Activated naive CD8-positive, alpha-beta T cell (primary cell): ENCODE measurements around the gene ASB10.

ENCODE experiments used
- H3K27ac Mint-ChIP-seq: one replicate; pipeline ENCODE4 v1.8.0; 2021; ENCODE audit warnings: mixed read lengths
- H3K27me3 Mint-ChIP-seq: one replicate; pipeline ENCODE4 v1.8.0; 2021; ENCODE audit warnings: mixed read lengths
- H3K36me3 Mint-ChIP-seq: one replicate; pipeline ENCODE4 v1.8.0; 2021; ENCODE audit warnings: mixed read lengths
- H3K4me1 Mint-ChIP-seq: one replicate; pipeline ENCODE4 v1.8.0; 2021; ENCODE audit warnings: low read depth, mixed read lengths
- H3K4me3 Mint-ChIP-seq: one replicate; pipeline ENCODE4 v1.8.0; 2021; ENCODE audit warnings: mild to moderate bottlenecking, mixed read lengths
- H3K9me3 Mint-ChIP-seq: one replicate; pipeline ENCODE4 v1.8.0; 2021; ENCODE audit warnings: low read depth, mixed read lengths

Gene ASB10, protein sequence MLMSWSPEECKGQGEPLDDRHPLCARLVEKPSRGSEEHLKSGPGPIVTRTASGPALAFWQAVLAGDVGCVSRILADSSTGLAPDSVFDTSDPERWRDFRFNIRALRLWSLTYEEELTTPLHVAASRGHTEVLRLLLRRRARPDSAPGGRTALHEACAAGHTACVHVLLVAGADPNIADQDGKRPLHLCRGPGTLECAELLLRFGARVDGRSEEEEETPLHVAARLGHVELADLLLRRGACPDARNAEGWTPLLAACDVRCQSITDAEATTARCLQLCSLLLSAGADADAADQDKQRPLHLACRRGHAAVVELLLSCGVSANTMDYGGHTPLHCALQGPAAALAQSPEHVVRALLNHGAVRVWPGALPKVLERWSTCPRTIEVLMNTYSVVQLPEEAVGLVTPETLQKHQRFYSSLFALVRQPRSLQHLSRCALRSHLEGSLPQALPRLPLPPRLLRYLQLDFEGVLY

DNA sequence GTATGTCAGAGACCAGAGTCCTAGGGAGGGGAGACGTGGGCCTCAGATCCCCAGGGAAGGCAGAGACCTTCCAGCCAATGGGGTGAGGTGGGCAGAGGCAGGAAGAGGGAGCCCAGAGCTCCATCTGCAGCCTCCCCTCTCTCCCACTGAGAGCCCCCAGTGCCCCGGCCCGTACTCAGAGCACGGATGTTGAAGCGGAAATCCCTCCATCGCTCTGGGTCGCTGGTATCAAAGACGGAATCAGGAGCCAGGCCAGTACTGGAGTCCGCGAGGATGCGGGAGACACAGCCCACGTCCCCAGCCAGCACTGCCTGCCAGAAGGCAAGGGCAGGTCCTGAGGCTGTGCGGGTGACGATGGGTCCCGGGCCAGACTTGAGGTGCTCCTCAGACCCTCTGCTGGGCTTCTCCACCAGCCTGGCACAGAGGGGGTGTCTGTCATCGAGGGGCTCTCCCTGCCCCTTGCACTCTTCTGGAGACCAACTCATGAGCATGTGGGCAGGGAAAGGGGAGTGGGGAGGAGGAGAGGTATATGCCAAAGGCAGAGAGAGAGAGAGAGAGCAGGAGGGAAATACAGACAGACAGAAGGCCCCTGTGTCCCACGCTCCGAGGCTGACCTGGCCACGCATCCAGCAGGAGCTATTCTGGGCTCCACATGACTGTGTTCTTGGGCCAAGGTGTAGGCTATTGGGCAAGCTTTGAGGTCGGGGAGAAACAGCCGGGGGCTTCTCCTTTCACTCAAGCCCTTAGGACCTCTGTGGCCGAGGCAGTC, at the start of gene ASB10:
Gene ASB10, minus strand, starts transcription at position 611 of the 769 bp plus-strand sequence. Its CDS starts 120 bp downstream, at position 491.
- Mint-ChIP-seq H3K4me1 (no peaks in the 10 kb centered on the region), H3K4me3 (no peak within 1 kb of the TSS), H3K9me3 (no peaks in the 10 kb centered on the region), H3K27me3 (no peaks in the 10 kb centered on the region), H3K36me3 (no peaks in the 10 kb centered on the region), H3K27ac (no peak within 1 kb of the TSS)

DNA sequence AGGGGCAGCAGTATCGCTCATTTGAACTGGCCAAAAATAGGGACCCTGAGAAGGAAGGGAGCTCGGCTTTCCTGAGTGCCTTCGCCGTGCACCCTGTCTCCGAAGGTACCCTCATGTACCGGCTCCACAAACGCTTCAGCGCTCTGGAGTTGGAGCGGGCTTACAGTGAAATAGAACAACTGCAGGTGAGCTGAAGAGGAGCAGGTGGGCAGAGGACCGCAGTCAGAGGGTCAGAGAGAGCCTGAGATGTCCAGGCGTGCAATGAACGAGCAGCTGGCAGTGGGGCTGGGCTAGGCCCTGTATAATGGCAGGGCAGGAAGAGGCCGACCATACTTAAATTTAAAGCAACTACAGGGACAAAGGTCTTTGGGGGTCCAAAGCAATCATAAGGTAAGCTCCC, 49.4 kb upstream of the ASB10 start:
- no peak overlapping the region for H3K4me3 Mint-ChIP-seq
- peaks cover 20% of the 10 kb centered on the region for H3K4me1 Mint-ChIP-seq
- H3K27ac Mint-ChIP-seq = no peak overlapping the region
- H3K9me3 Mint-ChIP-seq = no peaks in the 10 kb centered on the region
- H3K36me3 Mint-ChIP-seq = peaks cover 3% of the 10 kb centered on the region
- H3K27me3 Mint-ChIP-seq = no peaks in the 10 kb centered on the region

DNA sequence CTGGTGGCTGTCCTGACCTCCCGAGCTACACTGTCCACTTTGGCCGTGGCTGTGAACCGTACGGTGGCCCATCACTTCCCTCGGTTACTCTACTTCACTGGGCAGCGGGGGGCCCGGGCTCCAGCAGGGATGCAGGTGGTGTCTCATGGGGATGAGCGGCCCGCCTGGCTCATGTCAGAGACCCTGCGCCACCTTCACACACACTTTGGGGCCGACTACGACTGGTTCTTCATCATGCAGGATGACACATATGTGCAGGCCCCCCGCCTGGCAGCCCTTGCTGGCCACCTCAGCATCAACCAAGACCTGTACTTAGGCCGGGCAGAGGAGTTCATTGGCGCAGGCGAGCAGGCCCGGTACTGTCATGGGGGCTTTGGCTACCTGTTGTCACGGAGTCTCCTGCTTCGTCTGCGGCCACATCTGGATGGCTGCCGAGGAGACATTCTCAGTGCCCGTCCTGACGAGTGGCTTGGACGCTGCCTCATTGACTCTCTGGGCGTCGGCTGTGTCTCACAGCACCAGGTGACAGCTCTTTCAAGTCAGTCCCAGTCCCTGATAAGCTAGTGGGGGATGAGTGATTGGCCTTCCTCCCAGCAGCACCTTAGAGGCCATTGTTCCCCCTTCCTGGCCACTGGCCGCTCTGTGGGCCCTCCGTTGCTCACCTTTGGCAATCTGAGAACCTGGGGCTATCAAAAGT, 48.2 kb upstream of the ASB10 start:
- Mint-ChIP-seq H3K36me3 (peaks cover 3% of the 10 kb centered on the region), H3K27me3 (no peaks in the 10 kb centered on the region), H3K4me1 (peaks cover 23% of the 10 kb centered on the region), H3K27ac (no peak overlapping the region), H3K4me3 (peak overlapping the region; percentile 100), H3K9me3 (no peaks in the 10 kb centered on the region)

DNA sequence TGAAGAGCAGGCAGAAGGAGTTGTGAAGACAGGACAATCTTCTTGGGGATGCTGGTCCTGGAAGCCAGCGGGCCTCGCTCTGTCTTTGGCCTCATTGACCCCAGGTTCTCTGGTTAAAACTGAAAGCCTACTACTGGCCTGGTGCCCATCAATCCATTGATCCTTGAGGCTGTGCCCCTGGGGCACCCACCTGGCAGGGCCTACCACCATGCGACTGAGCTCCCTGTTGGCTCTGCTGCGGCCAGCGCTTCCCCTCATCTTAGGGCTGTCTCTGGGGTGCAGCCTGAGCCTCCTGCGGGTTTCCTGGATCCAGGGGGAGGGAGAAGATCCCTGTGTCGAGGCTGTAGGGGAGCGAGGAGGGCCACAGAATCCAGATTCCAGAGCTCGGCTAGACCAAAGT, 46.8 kb upstream of the ASB10 start:
- H3K36me3 Mint-ChIP-seq = peaks cover 3% of the 10 kb centered on the region

DNA sequence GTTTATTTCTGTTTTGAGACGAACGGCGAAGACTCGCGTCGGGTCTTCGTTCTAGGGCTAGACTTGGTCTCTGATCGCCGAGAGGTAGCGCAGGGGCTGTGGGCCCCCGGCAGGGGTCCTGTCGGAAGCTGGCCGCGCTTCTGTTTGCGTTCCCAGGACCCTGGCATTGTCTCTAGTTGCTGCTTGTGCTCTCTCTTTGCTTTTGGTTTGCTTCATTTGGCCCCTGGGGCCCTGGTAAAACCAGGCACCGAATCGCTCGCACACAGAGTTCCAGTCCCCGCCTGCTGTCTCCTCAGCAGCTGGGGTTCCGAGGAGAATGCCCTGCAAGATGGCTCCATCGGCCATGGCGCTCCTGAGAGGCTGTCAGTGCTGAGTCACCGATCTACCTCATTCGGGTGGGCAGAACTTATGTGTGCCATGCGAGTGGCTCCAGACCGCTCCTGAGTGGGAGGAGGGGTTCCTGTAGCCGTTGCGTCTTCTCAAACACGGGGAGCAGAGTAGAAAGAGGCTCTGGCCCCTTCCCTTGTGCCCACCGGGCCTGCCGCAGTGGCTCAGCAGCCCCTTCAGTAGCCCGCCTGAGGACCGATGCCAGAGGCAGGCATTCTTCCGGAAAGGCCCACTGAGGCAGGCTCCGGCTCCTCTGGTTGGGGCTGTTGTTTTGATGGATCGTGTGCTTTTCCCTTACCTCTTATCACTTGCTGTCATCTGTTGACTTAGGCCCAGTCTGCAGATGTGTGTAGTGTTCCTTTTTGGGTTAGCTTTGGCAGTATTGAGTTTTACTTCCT, 46.1 kb upstream of the ASB10 start:
- Mint-ChIP-seq H3K27ac (peak overlapping the region; percentile 98), H3K4me3 (peak overlapping the region; percentile 100), H3K36me3 (peaks cover 3% of the 10 kb centered on the region), H3K9me3 (no peaks in the 10 kb centered on the region), H3K27me3 (no peaks in the 10 kb centered on the region), H3K4me1 (peaks cover 25% of the 10 kb centered on the region)

More for the DNA sequence above, 46.8 kb upstream of the ASB10 start:
- Mint-ChIP-seq H3K4me1 (peaks cover 23% of the 10 kb centered on the region), H3K27ac (peak overlapping the region; percentile 98), H3K27me3 (no peaks in the 10 kb centered on the region), H3K4me3 (peak overlapping the region; percentile 100), H3K9me3 (no peaks in the 10 kb centered on the region)

DNA sequence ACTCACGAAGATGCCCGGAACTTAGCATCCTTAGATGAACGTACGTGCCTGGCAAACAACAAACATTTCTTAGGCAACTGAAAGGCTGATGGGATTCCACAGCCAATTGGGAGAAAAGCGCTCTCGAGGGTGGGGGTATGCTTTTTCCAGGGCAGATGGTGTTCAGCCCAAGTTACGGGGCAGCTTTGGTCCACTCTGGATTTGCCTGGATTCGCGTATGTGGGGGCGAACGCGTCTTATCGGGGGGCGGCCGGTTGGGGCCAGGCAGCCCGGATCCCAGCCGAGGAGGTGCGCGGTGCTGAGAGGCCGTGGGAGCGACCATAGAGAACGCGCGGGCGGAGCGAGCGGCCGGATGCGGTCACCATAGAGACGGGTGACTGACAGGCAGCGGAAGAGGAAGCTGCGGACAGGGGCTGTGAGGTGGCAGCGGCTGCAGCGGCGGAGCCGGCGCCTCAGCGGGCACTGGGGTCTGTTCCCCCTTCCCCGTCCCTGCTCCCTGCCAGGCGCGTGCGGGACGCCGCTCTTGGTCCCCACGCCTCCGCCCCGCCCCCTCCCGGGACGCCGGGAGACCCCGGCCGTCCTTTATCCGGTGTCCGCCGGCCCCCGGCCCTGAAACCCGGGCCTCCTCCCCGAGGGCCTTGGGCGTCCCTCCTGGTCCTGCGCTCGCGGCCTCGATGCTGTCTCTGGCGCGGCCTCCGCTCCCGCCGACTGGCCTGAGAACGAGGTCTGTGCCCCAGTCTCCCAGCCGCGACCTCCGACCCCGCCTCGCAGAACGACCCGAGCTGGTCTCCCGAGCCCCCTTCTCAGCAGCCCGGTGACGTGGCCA, 45.3 kb upstream of the ASB10 start, which contains the start of gene CHPF2:
Gene CHPF2, plus strand, starts transcription at position 393 of the 826 bp plus-strand sequence. CDS start 1,529 bp downstream, outside the sequence.
- Mint-ChIP-seq H3K27me3 (no peaks in the 10 kb centered on the region), H3K27ac (peak within 1 kb of the TSS; percentile 98), H3K4me1 (peaks cover 30% of the 10 kb centered on the region), H3K4me3 (peak within 1 kb of the TSS; percentile 100), H3K9me3 (no peaks in the 10 kb centered on the region), H3K36me3 (peaks cover 3% of the 10 kb centered on the region)

DNA sequence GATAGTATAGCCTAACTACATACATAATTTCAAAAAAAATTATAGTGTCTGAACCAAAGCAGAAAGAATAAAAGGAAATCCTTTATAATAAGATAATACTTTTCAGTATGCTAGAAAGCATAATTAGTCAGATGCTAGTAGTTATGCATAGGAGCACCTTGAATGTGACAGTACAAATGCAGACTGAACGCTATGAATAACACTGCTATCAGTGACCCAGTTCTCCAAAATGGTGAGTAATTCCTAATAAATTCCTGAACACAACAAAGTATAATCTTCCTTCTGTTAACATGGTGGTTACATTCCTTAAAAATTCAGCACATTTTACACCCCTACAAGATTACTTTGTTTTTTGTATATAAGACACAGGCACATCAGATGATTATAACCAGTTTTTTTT, 44.0 kb upstream of the ASB10 start:
- Mint-ChIP-seq H3K4me3 (peak overlapping the region; percentile 93), H3K27me3 (no peaks in the 10 kb centered on the region)

DNA sequence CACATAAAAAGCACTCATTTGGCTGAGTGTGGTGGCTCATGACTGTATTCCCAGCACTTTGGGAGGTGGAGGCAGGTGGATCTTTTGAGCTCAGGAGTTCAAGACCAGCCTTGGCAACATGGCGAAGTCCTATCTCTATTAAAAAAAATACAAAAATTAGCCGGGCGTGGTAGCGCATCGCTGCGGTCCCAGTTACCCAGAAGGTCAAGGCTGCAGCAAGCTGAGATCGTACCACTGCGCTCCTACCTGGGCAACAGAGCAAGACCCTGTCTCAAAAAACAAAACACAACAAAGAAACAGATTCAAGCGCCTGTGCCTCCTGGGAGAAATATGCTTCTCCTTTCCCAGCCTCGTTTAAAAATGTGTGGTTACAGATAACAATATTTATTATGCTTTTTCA, 42.2 kb upstream of the ASB10 start:
- no peaks in the 10 kb centered on the region for H3K9me3 Mint-ChIP-seq
- no peak overlapping the region for H3K4me3 Mint-ChIP-seq
- H3K36me3 Mint-ChIP-seq = peaks cover 16% of the 10 kb centered on the region
- no peaks in the 10 kb centered on the region for H3K27me3 Mint-ChIP-seq
- peaks cover 57% of the 10 kb centered on the region for H3K4me1 Mint-ChIP-seq
- no peak overlapping the region for H3K27ac Mint-ChIP-seq

More for the DNA sequence above, 44.0 kb upstream of the ASB10 start:
- H3K27ac Mint-ChIP-seq = no peak overlapping the region
- peaks cover 5% of the 10 kb centered on the region for H3K36me3 Mint-ChIP-seq
- H3K9me3 Mint-ChIP-seq = no peaks in the 10 kb centered on the region
- H3K4me1 Mint-ChIP-seq = peaks cover 41% of the 10 kb centered on the region

DNA sequence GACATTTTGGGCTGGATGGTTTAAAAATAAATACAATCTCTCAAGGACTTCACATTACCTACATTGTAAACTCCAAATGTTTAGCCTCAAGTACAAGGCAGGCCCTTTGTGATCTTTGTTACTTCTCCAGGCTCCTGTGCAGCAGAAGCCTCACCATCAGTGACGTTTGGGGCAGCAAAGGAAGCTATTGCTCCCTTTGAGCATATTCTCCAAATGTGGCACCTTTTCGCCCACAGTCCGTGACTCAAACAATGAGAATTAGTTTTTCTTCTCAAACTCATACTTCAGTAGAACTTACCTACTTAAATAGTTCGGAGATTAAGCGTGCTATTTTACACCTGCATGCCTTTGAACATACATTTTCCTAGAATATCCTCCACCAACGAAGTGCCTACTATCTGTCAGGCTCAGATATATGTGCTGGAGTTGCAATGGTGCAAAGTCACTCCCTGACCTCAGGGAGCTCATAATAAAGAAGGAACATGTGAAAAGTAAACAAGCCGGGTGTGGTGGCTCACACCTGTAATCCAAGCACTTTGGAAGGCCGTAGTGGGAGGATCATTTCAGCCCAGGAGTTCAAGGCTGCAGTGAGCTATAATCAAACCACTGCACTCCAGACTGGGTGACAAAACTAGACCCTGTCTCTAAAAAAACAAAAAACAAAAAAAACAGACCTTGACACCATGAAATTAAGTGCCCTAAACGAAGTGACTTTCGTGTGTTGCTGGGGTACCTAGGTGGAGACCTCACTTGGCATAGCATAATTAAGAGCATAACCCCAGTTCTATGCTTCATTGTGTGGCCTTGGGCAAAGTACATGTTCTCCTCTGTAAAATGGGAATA, 41.2 kb upstream of the ASB10 start:
- H3K4me3 Mint-ChIP-seq = peak overlapping the region; percentile 100
- peak overlapping the region; percentile 80 for H3K27ac Mint-ChIP-seq
- peaks cover 16% of the 10 kb centered on the region for H3K36me3 Mint-ChIP-seq
- H3K9me3 Mint-ChIP-seq = no peaks in the 10 kb centered on the region
- H3K4me1 Mint-ChIP-seq = peaks cover 51% of the 10 kb centered on the region
- no peaks in the 10 kb centered on the region for H3K27me3 Mint-ChIP-seq

DNA sequence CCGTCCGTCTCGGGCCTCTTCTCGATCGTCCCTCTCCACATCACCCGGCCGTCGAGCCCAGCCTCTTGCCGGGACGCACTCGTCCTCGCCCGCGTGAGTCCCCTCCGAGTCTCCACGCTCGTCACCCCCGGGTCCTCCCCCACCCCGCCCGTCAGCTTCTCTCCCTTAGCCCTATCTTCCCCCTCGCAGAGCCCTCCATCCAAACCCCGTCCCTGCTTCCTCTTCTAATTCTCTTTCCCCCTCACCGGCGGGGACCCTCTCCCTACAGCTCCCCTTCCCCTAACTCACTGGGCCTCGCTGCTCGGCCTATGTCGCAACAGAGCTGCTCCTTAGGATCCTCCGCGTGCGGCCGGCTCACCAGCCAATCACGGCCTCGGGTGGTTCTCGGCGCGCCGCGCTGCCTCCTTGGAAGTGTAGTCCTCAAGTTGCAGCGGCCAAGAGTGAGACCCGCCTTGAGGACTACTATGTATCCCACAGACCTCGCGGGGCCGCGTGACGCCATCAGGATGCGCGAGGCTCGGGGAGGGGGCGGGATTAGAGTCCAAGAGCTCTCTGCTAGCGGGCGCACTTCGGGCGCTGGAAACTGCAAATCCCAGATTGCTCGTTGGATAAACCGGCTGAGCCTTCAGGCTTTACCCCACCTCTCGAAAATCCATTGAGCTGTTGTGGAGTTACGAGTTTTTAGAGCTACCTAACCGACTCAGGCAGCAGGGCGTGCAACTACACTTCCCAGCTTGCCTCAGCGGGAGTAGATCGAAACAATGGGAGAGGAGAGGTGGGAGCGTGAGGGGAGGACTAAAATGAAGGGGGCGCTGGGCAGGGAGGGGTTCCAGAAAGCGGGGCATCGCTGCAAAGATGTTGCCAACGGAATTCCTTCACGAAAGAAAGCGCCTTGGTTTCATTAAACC, 40.1 kb upstream of the ASB10 start, which contains the start of gene ABCF2:
Gene ABCF2, minus strand, starts transcription at position 331 of the 908 bp plus-strand sequence. CDS start 747 bp downstream, outside the sequence.
- Mint-ChIP-seq H3K36me3 (peaks cover 20% of the 10 kb centered on the region), H3K4me3 (peak within 1 kb of the TSS; percentile 100), H3K4me1 (peaks cover 49% of the 10 kb centered on the region)

DNA sequence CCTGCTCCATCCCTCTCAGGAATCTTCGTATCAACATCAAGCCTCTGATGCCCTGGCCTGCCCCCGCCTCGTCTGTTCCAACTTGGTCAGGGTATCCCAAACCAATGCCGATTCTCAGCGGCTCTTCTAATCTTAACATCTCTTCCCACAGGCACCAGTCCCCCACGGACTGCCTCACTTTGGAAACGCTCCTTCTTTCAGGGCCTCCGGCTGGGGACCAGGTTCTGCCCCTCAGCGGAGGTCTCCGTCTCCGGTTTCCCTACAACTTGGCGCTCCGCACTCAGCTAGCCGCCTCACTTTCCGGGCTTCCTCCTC, 39.5 kb upstream of the ASB10 start:
- Mint-ChIP-seq H3K27me3 (no peaks in the 10 kb centered on the region), H3K27ac (peak overlapping the region; percentile 99), H3K9me3 (no peaks in the 10 kb centered on the region), H3K4me1 (peaks cover 43% of the 10 kb centered on the region), H3K4me3 (peak overlapping the region; percentile 100), H3K36me3 (peaks cover 20% of the 10 kb centered on the region)

More for the DNA sequence above, 40.1 kb upstream of the ASB10 start, which contains the start of gene ABCF2:
- no peaks in the 10 kb centered on the region for H3K9me3 Mint-ChIP-seq
- H3K27me3 Mint-ChIP-seq = no peaks in the 10 kb centered on the region
- H3K27ac Mint-ChIP-seq = peak within 1 kb of the TSS; percentile 99

DNA sequence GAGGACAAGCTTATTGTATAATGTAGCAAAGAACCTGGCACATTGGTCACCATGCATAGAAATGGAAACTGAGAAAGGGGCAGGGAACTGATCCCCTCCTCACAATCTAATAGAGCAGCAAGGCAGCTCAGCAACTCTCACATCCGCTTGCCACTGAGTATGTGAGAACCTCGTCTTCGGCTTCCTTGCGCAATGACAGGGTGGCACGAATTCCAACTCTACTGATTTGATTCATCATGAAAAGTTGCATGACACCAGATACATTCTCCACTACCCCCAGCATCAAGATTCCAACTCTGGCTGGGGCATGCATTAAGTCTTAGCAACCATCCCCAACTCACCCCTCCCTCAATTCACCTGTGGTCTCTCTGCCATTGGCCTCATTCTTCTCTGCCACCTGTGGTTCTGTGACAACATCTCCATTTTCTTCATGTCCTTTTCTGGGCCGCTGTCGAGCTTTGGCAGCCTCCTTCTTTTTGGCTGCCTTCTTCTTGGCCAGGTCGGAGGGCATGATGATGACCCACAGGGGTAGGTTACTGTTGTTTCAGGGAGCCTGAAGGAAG, 39.0 kb upstream of the ASB10 start:
- Mint-ChIP-seq H3K4me3 (peak overlapping the region; percentile 100), H3K36me3 (peaks cover 20% of the 10 kb centered on the region), H3K27me3 (no peaks in the 10 kb centered on the region), H3K27ac (peak overlapping the region; percentile 99), H3K9me3 (no peaks in the 10 kb centered on the region), H3K4me1 (peaks cover 40% of the 10 kb centered on the region)
